Stimulated activated naive B cell treated with anti-CD40 and anti-IgM and Interleukin-4, amounts not matched to agents 10 μg/mL and 1 μg/mL and 100 μg/mL, for 72 hours (primary cell): ENCODE results near the gene PCED1B.
"Not testable (repeated sequence)": the region's sequence is repeated elsewhere in the genome, so short reads cannot be mapped to it uniquely, and the experiment has no call there.

Experiments
- ATAC-seq, 2 donors: fragments of 150-1000 bp; cut with Tn5 transposase; replicated peaks; 2 replicates each; pipeline ENCODE4 v1.10.0; 2021; ENCODE audit warnings: moderate library complexity in 1 of 2
- DNase-seq: peaks from one replicate; pipeline ENCODE4 v3.0.0; 2021
- H3K27ac Mint-ChIP-seq: one replicate; pipeline ENCODE4 v1.8.0; 2022; ENCODE audit warnings: mild to moderate bottlenecking, mixed read lengths
- H3K27me3 Mint-ChIP-seq, 2 donors: one replicate each; pipeline ENCODE4 v1.8.0; 2022; ENCODE audit warnings: mixed read lengths in 2 of 2
- H3K36me3 Mint-ChIP-seq, 2 donors: one replicate each; pipeline ENCODE4 v1.8.0; 2022; ENCODE audit warnings: mixed read lengths in 2 of 2, mild to moderate bottlenecking in 1 of 2
- H3K4me1 Mint-ChIP-seq, 2 donors: one replicate each; pipeline ENCODE4 v1.8.0; 2022; ENCODE audit warnings: mixed read lengths in 2 of 2, mild to moderate bottlenecking in 1 of 2
- H3K4me3 Mint-ChIP-seq, 2 donors: one replicate each; pipeline ENCODE4 v1.8.0; 2022; ENCODE audit warnings: mild to moderate bottlenecking in 2 of 2, mixed read lengths in 2 of 2, moderate library complexity in 1 of 2
- H3K9me3 Mint-ChIP-seq, 2 donors: one replicate each; pipeline ENCODE4 v1.8.0; 2022; ENCODE audit warnings: mixed read lengths in 2 of 2, mild to moderate bottlenecking in 1 of 2

PCED1B gene

GRCh38 chr12:47053961-47054360 lies 25.5 kb upstream of the PCED1B start:
- ATAC-seq (no peak), DNase-seq (no peak)
- no peak overlapping the region for H3K4me3 Mint-ChIP-seq
- peaks cover 10 to 27% of the 10 kb centered on the region in 2 donors for H3K36me3 Mint-ChIP-seq
- no peak overlapping the region for H3K27ac Mint-ChIP-seq
- H3K27me3 Mint-ChIP-seq, result peaks cover 0 to 1% of the 10 kb centered on the region in 2 donors
- peaks cover 18 to 20% of the 10 kb centered on the region in 2 donors for H3K9me3 Mint-ChIP-seq
- no peaks in the 10 kb centered on the region for H3K4me1 Mint-ChIP-seq

- Mint-ChIP-seq H3K4me3 (no peak overlapping the region), H3K27ac (no peak overlapping the region), H3K4me1 (no peaks in the 10 kb centered on the region), H3K36me3 (peaks cover 14 to 30% of the 10 kb centered on the region in 2 donors), H3K27me3 (peaks cover 0 to 8% of the 10 kb centered on the region in 2 donors), H3K9me3 (peaks cover 18 to 20% of the 10 kb centered on the region in 2 donors)
- ATAC-seq (peak; percentile 60 to 63), DNase-seq (no peak)
Observed at GRCh38 chr12:47054659-47055058, 24.8 kb upstream of the PCED1B start.

- not testable (repeated sequence) for H3K4me1 Mint-ChIP-seq, DNase-seq, ATAC-seq, H3K27ac Mint-ChIP-seq, H3K4me3 Mint-ChIP-seq
- peaks cover 15 to 28% of the 10 kb centered on the region in 2 donors for H3K36me3 Mint-ChIP-seq
- H3K9me3 Mint-ChIP-seq, result peaks cover 18% of the 10 kb centered on the region in 2 donors
- peaks cover 0 to 11% of the 10 kb centered on the region in 2 donors for H3K27me3 Mint-ChIP-seq
Observed at GRCh38 chr12:47055856-47056255, 23.6 kb upstream of the PCED1B start.

GRCh38 chr12:47056944-47057343 lies 22.5 kb upstream of the PCED1B start:
- ATAC-seq, DNase-seq, H3K4me3 Mint-ChIP-seq, H3K27ac Mint-ChIP-seq, H3K4me1 Mint-ChIP-seq: not testable (repeated sequence)
- peaks cover 10 to 19% of the 10 kb centered on the region in 2 donors for H3K36me3 Mint-ChIP-seq
- peaks cover 9 to 11% of the 10 kb centered on the region in 2 donors for H3K9me3 Mint-ChIP-seq
- peaks cover 0 to 11% of the 10 kb centered on the region in 2 donors for H3K27me3 Mint-ChIP-seq

- H3K9me3 Mint-ChIP-seq, H3K27ac Mint-ChIP-seq, H3K4me3 Mint-ChIP-seq, DNase-seq, ATAC-seq, H3K4me1 Mint-ChIP-seq: not testable (repeated sequence)
- H3K27me3 Mint-ChIP-seq, result peaks cover 0 to 11% of the 10 kb centered on the region in 2 donors
- peaks cover 10 to 19% of the 10 kb centered on the region in 2 donors for H3K36me3 Mint-ChIP-seq
Observed at GRCh38 chr12:47058640-47059039, 20.8 kb upstream of the PCED1B start.

- Mint-ChIP-seq H3K4me1 (peaks cover 15 to 17% of the 10 kb centered on the region in 2 donors), H3K9me3 (no peaks in the 10 kb centered on the region), H3K27me3 (no peaks in the 10 kb centered on the region), H3K4me3 (no peak overlapping the region), H3K36me3 (peaks cover 3 to 5% of the 10 kb centered on the region in 2 donors), H3K27ac (no peak overlapping the region)
- ATAC-seq, result no peak
- DNase-seq, result no peak
Observed at GRCh38 chr12:47065546-47065945, 13.9 kb upstream of the PCED1B start.

GRCh38 chr12:47066278-47067025 lies 13.0 kb upstream of the PCED1B start:
- Mint-ChIP-seq H3K36me3 (peaks cover 3 to 5% of the 10 kb centered on the region in 2 donors), H3K9me3 (no peaks in the 10 kb centered on the region), H3K4me3 (no peak overlapping the region), H3K27me3 (no peaks in the 10 kb centered on the region), H3K27ac (peak overlapping the region; percentile 37), H3K4me1 (peaks cover 15 to 17% of the 10 kb centered on the region in 2 donors)
- DNase-seq, result no peak
- peak; percentile 67 to 77 for ATAC-seq

- no peak for DNase-seq
- peaks cover 3 to 5% of the 10 kb centered on the region in 2 donors for H3K36me3 Mint-ChIP-seq
Observed at GRCh38 chr12:47067176-47067575, 12.2 kb upstream of the PCED1B start.

GRCh38 chr12:47067771-47068431 lies 11.5 kb upstream of the PCED1B start:
- DNase-seq (no peak), ATAC-seq (no peak)
- H3K27ac Mint-ChIP-seq, result peak overlapping the region; percentile 39
- no peaks in the 10 kb centered on the region for H3K9me3 Mint-ChIP-seq
- peaks cover 15 to 17% of the 10 kb centered on the region in 2 donors for H3K4me1 Mint-ChIP-seq
- no peak overlapping the region for H3K4me3 Mint-ChIP-seq
- H3K27me3 Mint-ChIP-seq, result no peaks in the 10 kb centered on the region
- H3K36me3 Mint-ChIP-seq, result peaks cover 3 to 5% of the 10 kb centered on the region in 2 donors

More at GRCh38 chr12:47067176-47067575, 12.2 kb upstream of the PCED1B start:
- Mint-ChIP-seq H3K4me3 (peak overlapping the region in 1 of 2 donors; percentile 1), H3K27ac (peak overlapping the region; percentile 22), H3K9me3 (no peaks in the 10 kb centered on the region), H3K27me3 (no peaks in the 10 kb centered on the region), H3K4me1 (peaks cover 15 to 17% of the 10 kb centered on the region in 2 donors)
- ATAC-seq, result peak; percentile 81 to 83

- Mint-ChIP-seq H3K4me1 (peaks cover 10 to 11% of the 10 kb centered on the region in 2 donors), H3K27me3 (no peaks in the 10 kb centered on the region), H3K9me3 (no peaks in the 10 kb centered on the region), H3K4me3 (no peak overlapping the region), H3K36me3 (peaks cover 0 to 3% of the 10 kb centered on the region in 2 donors), H3K27ac (no peak overlapping the region)
- no peak for DNase-seq
- ATAC-seq, result no peak
Observed at GRCh38 chr12:47068539-47068938, 10.9 kb upstream of the PCED1B start.

- H3K27me3 Mint-ChIP-seq, result no peaks in the 10 kb centered on the region
- no peak overlapping the region for H3K4me3 Mint-ChIP-seq
- H3K4me1 Mint-ChIP-seq, result peaks cover 10 to 11% of the 10 kb centered on the region in 2 donors
- DNase-seq (no peak), ATAC-seq (no peak)
- H3K9me3 Mint-ChIP-seq, result no peaks in the 10 kb centered on the region
- H3K27ac Mint-ChIP-seq, result no peak overlapping the region
- peaks cover 5 to 7% of the 10 kb centered on the region in 2 donors for H3K36me3 Mint-ChIP-seq
Observed at GRCh38 chr12:47070310-47070709, 9.1 kb upstream of the PCED1B start.

- peaks cover 14 to 16% of the 10 kb centered on the region in 2 donors for H3K36me3 Mint-ChIP-seq
- H3K27me3 Mint-ChIP-seq, result no peaks in the 10 kb centered on the region
- no peak overlapping the region for H3K4me3 Mint-ChIP-seq
- H3K27ac Mint-ChIP-seq, result no peak overlapping the region
- no peak for ATAC-seq
- DNase-seq, result no peak
- H3K4me1 Mint-ChIP-seq, result peaks cover 14 to 22% of the 10 kb centered on the region in 2 donors
- H3K9me3 Mint-ChIP-seq, result no peaks in the 10 kb centered on the region
Observed at GRCh38 chr12:47071241-47071852, 8.1 kb upstream of the PCED1B start.

GRCh38 chr12:47073951-47074350 lies 5.5 kb upstream of the PCED1B start:
- H3K36me3 Mint-ChIP-seq, result peaks cover 17 to 20% of the 10 kb centered on the region in 2 donors
- H3K9me3 Mint-ChIP-seq, result no peaks in the 10 kb centered on the region
- H3K27ac Mint-ChIP-seq, result no peak overlapping the region
- no peak overlapping the region for H3K4me3 Mint-ChIP-seq
- peaks cover 11 to 30% of the 10 kb centered on the region in 2 donors for H3K4me1 Mint-ChIP-seq
- DNase-seq (no peak), ATAC-seq (no peak)
- no peaks in the 10 kb centered on the region for H3K27me3 Mint-ChIP-seq

- H3K27ac Mint-ChIP-seq, result no peak overlapping the region
- peaks cover 22 to 23% of the 10 kb centered on the region in 2 donors for H3K36me3 Mint-ChIP-seq
- H3K4me1 Mint-ChIP-seq, result peaks cover 16 to 34% of the 10 kb centered on the region in 2 donors
- H3K9me3 Mint-ChIP-seq, result no peaks in the 10 kb centered on the region
- no peak overlapping the region for H3K4me3 Mint-ChIP-seq
- H3K27me3 Mint-ChIP-seq, result no peaks in the 10 kb centered on the region
- no peak for DNase-seq
- no peak for ATAC-seq
Observed at GRCh38 chr12:47074757-47075156, 4.7 kb upstream of the PCED1B start.
